Central memory CD8-positive, alpha-beta T cell (primary cell): ENCODE measurements around the gene TMEM176A.

ENCODE experiments used
- ATAC-seq: fragments of 150-1000 bp; cut with Tn5 transposase; replicated peaks from 2 replicates; pipeline ENCODE4 v1.10.0; 2022; ENCODE audit warnings: mild to moderate bottlenecking, moderate FRiP score, moderate number of reproducible peaks; ENCODE audit not compliant: poor library complexity, severe bottlenecking; ENCODE audit errors: extremely low read depth
- DNase-seq, 2 donors: peaks; one replicate each; pipeline ENCODE4 v3.0.0; 2021; ENCODE audit warnings: low spot score in 2 of 2
- H3K27ac Mint-ChIP-seq: one replicate; pipeline ENCODE4 v1.8.0; 2022; ENCODE audit warnings: low read depth, mild to moderate bottlenecking, moderate library complexity, mixed read lengths
- H3K27me3 Mint-ChIP-seq: one replicate; pipeline ENCODE4 v1.8.0; 2022; ENCODE audit warnings: mixed read lengths
- H3K36me3 Mint-ChIP-seq: one replicate; pipeline ENCODE4 v1.8.0; 2022; ENCODE audit warnings: mild to moderate bottlenecking, moderate library complexity, mixed read lengths; ENCODE audit not compliant: insufficient read depth
- H3K4me1 Mint-ChIP-seq: one replicate; pipeline ENCODE4 v1.8.0; 2022; ENCODE audit warnings: mixed read lengths
- H3K4me3 Mint-ChIP-seq: one replicate; pipeline ENCODE4 v1.8.0; 2022; ENCODE audit warnings: mild to moderate bottlenecking, moderate library complexity, mixed read lengths
- H3K9me3 Mint-ChIP-seq: one replicate; pipeline ENCODE4 v1.8.0; 2022; ENCODE audit warnings: mixed read lengths

Gene TMEM176A

GRCh38 chr7:150848561-150849115, 48.1 kb downstream of the TMEM176A start:
- Mint-ChIP-seq H3K9me3 (no peaks in the 10 kb centered on the region), H3K27me3 (peaks cover 35% of the 10 kb centered on the region), H3K36me3 (no peaks in the 10 kb centered on the region), H3K4me3 (no peak overlapping the region), H3K27ac (no peak overlapping the region), H3K4me1 (peaks cover 5% of the 10 kb centered on the region)
- ATAC-seq (no peak), DNase-seq (no peak)

- Mint-ChIP-seq H3K9me3 (no peaks in the 10 kb centered on the region), H3K36me3 (no peaks in the 10 kb centered on the region), H3K4me1 (peaks cover 5% of the 10 kb centered on the region), H3K27me3 (peaks cover 35% of the 10 kb centered on the region), H3K4me3 (no peak overlapping the region), H3K27ac (no peak overlapping the region)
- ATAC-seq: no peak
- no peak for DNase-seq
Observed at GRCh38 chr7:150849204-150849775, 48.7 kb downstream of the TMEM176A start.

GRCh38 chr7:150850273-150850672, 49.7 kb downstream of the TMEM176A start:
- DNase-seq (no peak), ATAC-seq (no peak)
- Mint-ChIP-seq H3K4me1 (peaks cover 5% of the 10 kb centered on the region), H3K36me3 (no peaks in the 10 kb centered on the region), H3K4me3 (no peak overlapping the region), H3K27me3 (peaks cover 38% of the 10 kb centered on the region), H3K9me3 (no peaks in the 10 kb centered on the region), H3K27ac (no peak overlapping the region)

- DNase-seq: peak in 1 of 2 donors; percentile 10
- Mint-ChIP-seq H3K4me3 (no peak overlapping the region), H3K9me3 (no peaks in the 10 kb centered on the region)
Observed at GRCh38 chr7:150851492-150852370, 51.2 kb downstream of the TMEM176A start.

GRCh38 chr7:150852371-150852905, 51.9 kb downstream of the TMEM176A start, which contains the start of gene AOC1:
TSS of gene AOC1 (plus strand) at chr7:150852517. CDS start at chr7:150856471, 3,954 bp downstream.
- no peak within 1 kb of the TSS for H3K4me3 Mint-ChIP-seq
- no peaks in the 10 kb centered on the region for H3K9me3 Mint-ChIP-seq
- DNase-seq (no peak), ATAC-seq (no peak)
- peaks cover 5% of the 10 kb centered on the region for H3K4me1 Mint-ChIP-seq
- H3K36me3 Mint-ChIP-seq: no peaks in the 10 kb centered on the region
- H3K27ac Mint-ChIP-seq: no peak within 1 kb of the TSS
- H3K27me3 Mint-ChIP-seq: peaks cover 59% of the 10 kb centered on the region

More at GRCh38 chr7:150851492-150852370, 51.2 kb downstream of the TMEM176A start:
- no peak overlapping the region for H3K27ac Mint-ChIP-seq
- no peak for ATAC-seq
- H3K36me3 Mint-ChIP-seq: no peaks in the 10 kb centered on the region
- H3K4me1 Mint-ChIP-seq: peaks cover 5% of the 10 kb centered on the region
- H3K27me3 Mint-ChIP-seq: peaks cover 53% of the 10 kb centered on the region

- Mint-ChIP-seq H3K4me3 (no peak overlapping the region), H3K4me1 (peaks cover 5% of the 10 kb centered on the region), H3K27me3 (peaks cover 70% of the 10 kb centered on the region), H3K27ac (no peak overlapping the region), H3K9me3 (no peaks in the 10 kb centered on the region), H3K36me3 (no peaks in the 10 kb centered on the region)
- ATAC-seq (no peak), DNase-seq (peak; percentile 2 to 7)
Observed at GRCh38 chr7:150854066-150855000, 53.8 kb downstream of the TMEM176A start.
